Loucy (cell line): ENCODE results near the gene RSF1.

Experiments used
- H2AFZ ChIP-seq: fragments of 200-600 bp; sonication (generic); 2 replicates; pipeline ENCODE4 v1.6.0; 2016; ENCODE audit warnings: antibody characterized with exemption, mild to moderate bottlenecking, low read length, moderate library complexity
- H3F3A ChIP-seq: fragments of 200-600 bp; 2 replicates; pipeline ENCODE4 v1.6.0; 2016; ENCODE audit warnings: antibody characterized with exemption, low read depth, mild to moderate bottlenecking
- H3K27me3 ChIP-seq: fragments of 200-600 bp; sonication (generic); 2 replicates; pipeline ENCODE4 v1.6.1; 2014; ENCODE audit warnings: low read length, mild to moderate bottlenecking; ENCODE audit not compliant: insufficient read depth, poor library complexity, severe bottlenecking
- H3K36me3 ChIP-seq: fragments of 200-600 bp; sonication (generic); 2 replicates; pipeline ENCODE4 v1.6.1; 2016; ENCODE audit warnings: low read length; ENCODE audit not compliant: insufficient read depth
- H3K4me1 ChIP-seq: fragments of 200-600 bp; sonication (generic); 2 replicates; pipeline ENCODE4 v1.5.1; 2014; ENCODE audit warnings: low read length, mild to moderate bottlenecking; ENCODE audit not compliant: insufficient read depth, poor library complexity, severe bottlenecking
- H3K4me2 ChIP-seq: fragments of 200-600 bp; sonication (generic); 2 replicates; pipeline ENCODE4 v1.6.0; 2014; ENCODE audit warnings: antibody characterized with exemption, low read length, low read depth, mild to moderate bottlenecking; ENCODE audit not compliant: poor library complexity, severe bottlenecking
- H3K4me3 ChIP-seq: fragments of 200-600 bp; sonication (generic); 2 replicates; pipeline ENCODE4 v1.5.1; 2014; ENCODE audit warnings: low read length, mild to moderate bottlenecking, mixed read lengths; ENCODE audit not compliant: poor library complexity, severe bottlenecking
- H3K79me2 ChIP-seq: fragments of 200-600 bp; sonication (generic); 2 replicates; pipeline ENCODE4 v1.6.1; 2014; ENCODE audit warnings: low read length; ENCODE audit not compliant: insufficient read depth
- H3K9ac ChIP-seq: fragments of 200-600 bp; sonication (generic); 2 replicates; pipeline ENCODE4 v1.6.0; 2014; ENCODE audit warnings: mild to moderate bottlenecking, low read depth, low read length, moderate library complexity; ENCODE audit not compliant: poor library complexity, severe bottlenecking
- H3K9me2 ChIP-seq: fragments of 200-600 bp; sonication (generic); replicated peaks from 2 replicates; pipeline ENCODE4 v1.6.1; 2016; ENCODE audit warnings: low read depth, low read length, mixed read lengths
- H3K9me3 ChIP-seq: fragments of 200-600 bp; sonication (generic); 2 replicates; pipeline ENCODE4 v1.6.1; 2014; ENCODE audit warnings: mild to moderate bottlenecking, antibody characterized with exemption, low read length, low read depth; ENCODE audit not compliant: insufficient read depth
- H4K20me1 ChIP-seq: fragments of 200-600 bp; sonication (generic); 2 replicates; pipeline ENCODE4 v1.6.0; 2014; ENCODE audit warnings: antibody characterized with exemption, low read length, mild to moderate bottlenecking; ENCODE audit not compliant: insufficient read depth, poor library complexity, severe bottlenecking
- CTCF ChIP-seq: fragments of 200-600 bp; sonication (generic); conservative IDR thresholded peaks from 2 replicates; pipeline ENCODE4 v1.5.1; 2014; ENCODE audit warnings: mild to moderate bottlenecking, antibody characterized with exemption, low read length
- EZH2phosphoT487 ChIP-seq: fragments of 200-600 bp; IDR thresholded peaks from 2 replicates; pipeline ENCODE4 v1.6.1; 2018; ENCODE audit warnings: antibody characterized with exemption, mild to moderate bottlenecking, moderate library complexity, borderline replicate concordance

The RSF1 gene

GRCh38 chr11:77789731-77790476 lies 30.6 kb downstream of the RSF1 start:
- no peak overlapping the region for H2AFZ ChIP-seq
- H4K20me1 ChIP-seq: peaks cover 69% of the 10 kb centered on the region
- no peaks in the 10 kb centered on the region for H3K9me2 ChIP-seq
- peaks cover 6% of the 10 kb centered on the region; the same call in 1 of the 2 replicates for H3K9me3 ChIP-seq
- TF ChIP-seq EZH2phosphoT487 (no peak), CTCF (no peak)
- H3K4me2 ChIP-seq: no peak overlapping the region
- H3K9ac ChIP-seq: no peak overlapping the region
- H3F3A ChIP-seq: no peaks in the 10 kb centered on the region
- H3K36me3 ChIP-seq: peaks cover 15% of the 10 kb centered on the region; the same call in 1 of the 2 replicates
- no peak overlapping the region for H3K4me3 ChIP-seq
- H3K4me1 ChIP-seq: no peaks in the 10 kb centered on the region
- H3K27me3 ChIP-seq: no peaks in the 10 kb centered on the region
- peaks cover 98% of the 10 kb centered on the region for H3K79me2 ChIP-seq

- H3F3A ChIP-seq: no peaks in the 10 kb centered on the region
- no peak overlapping the region for H2AFZ ChIP-seq
- peaks cover 15% of the 10 kb centered on the region; the same call in 1 of the 2 replicates for H3K36me3 ChIP-seq
- TF ChIP-seq EZH2phosphoT487 (no peak), CTCF (no peak)
- H3K4me3 ChIP-seq: no peak overlapping the region
- peaks cover 69% of the 10 kb centered on the region for H4K20me1 ChIP-seq
- peaks cover 98% of the 10 kb centered on the region for H3K79me2 ChIP-seq
- no peak overlapping the region for H3K4me2 ChIP-seq
- peaks cover 6% of the 10 kb centered on the region; the same call in 1 of the 2 replicates for H3K9me3 ChIP-seq
- no peaks in the 10 kb centered on the region for H3K4me1 ChIP-seq
- H3K9me2 ChIP-seq: no peaks in the 10 kb centered on the region
- no peak overlapping the region for H3K9ac ChIP-seq
- no peaks in the 10 kb centered on the region for H3K27me3 ChIP-seq
Measured at GRCh38 chr11:77789061-77789730, 31.3 kb downstream of the RSF1 start.

GRCh38 chr11:77784572-77784971 lies 36.0 kb downstream of the RSF1 start:
- Histone ChIP-seq H3K4me2 (no peak overlapping the region), H4K20me1 (peaks cover 87% of the 10 kb centered on the region), H3F3A (no peaks in the 10 kb centered on the region), H3K4me1 (no peaks in the 10 kb centered on the region), H3K9me3 (no peaks in the 10 kb centered on the region), H3K4me3 (no peak overlapping the region), H3K9ac (no peak overlapping the region), H3K27me3 (no peaks in the 10 kb centered on the region), H3K9me2 (no peaks in the 10 kb centered on the region), H3K36me3 (no peaks in the 10 kb centered on the region; the same call in 1 of the 2 replicates), H2AFZ (no peak overlapping the region), H3K79me2 (peaks cover 98% of the 10 kb centered on the region)
- TF ChIP-seq EZH2phosphoT487 (no peak), CTCF (no peak)
